WTC11 (cell line): ENCODE results near the gene SLC5A10. TPM values are rescaled to one million over a fixed set of nuclear protein-coding genes. Genes with fewer than 3 reads are reported as not detected.

ENCODE experiments used
- ATAC-seq: fragments of 200-7000 bp; cut with Tn5 transposase; 2 replicates; pipeline ENCODE4 v1.10.0; 2021; ENCODE audit warnings: mild to moderate bottlenecking, moderate library complexity
- CTCF ChIA-PET: fragments of 300-600 bp; sonication (Branson Sonifier 250); formaldehyde crosslinking; loops from one replicate; lab custom pipeline; 2021; ENCODE audit warnings: antibody characterized with exemption; lab: Charles Lee
- POLR2A ChIA-PET: fragments of 350-600 bp; sonication (Branson Sonifier 250); formaldehyde crosslinking; loops from one replicate; lab custom pipeline; 2021; ENCODE audit warnings: antibody characterized with exemption; lab: Charles Lee
- DNase-seq: peaks from one replicate; pipeline ENCODE4 v3.0.0; 2021; ENCODE audit warnings: low spot score
- H3K27ac Mint-ChIP-seq: 2 replicates; pipeline ENCODE4 v1.8.0; 2021; ENCODE audit warnings: mixed read lengths
- H3K27me3 Mint-ChIP-seq: 2 replicates; pipeline ENCODE4 v1.8.0; 2021; ENCODE audit warnings: low read depth, mild to moderate bottlenecking, moderate library complexity, mixed read lengths
- H3K36me3 Mint-ChIP-seq: 2 replicates; pipeline ENCODE4 v1.8.0; 2021; ENCODE audit warnings: mixed read lengths
- H3K4me1 Mint-ChIP-seq: 2 replicates; pipeline ENCODE4 v1.8.0; 2022; ENCODE audit warnings: mixed read lengths
- H3K4me3 Mint-ChIP-seq: 2 replicates; pipeline ENCODE4 v1.8.0; 2021; ENCODE audit warnings: mild to moderate bottlenecking, moderate library complexity, mixed read lengths
- H3K9me3 Mint-ChIP-seq: 2 replicates; pipeline ENCODE4 v1.8.0; 2021; ENCODE audit warnings: mixed read lengths
- CREB1 ChIP-seq: sonication (generic); formaldehyde crosslinking; IDR thresholded peaks from 2 replicates; pipeline ENCODE4 v1.8.0; 2023; ENCODE audit warnings: mild to moderate bottlenecking, missing genetic modification reagents
- CTCF ChIP-seq: fragments of 200-600 bp; IDR thresholded peaks from 2 replicates; pipeline ENCODE4 v1.8.0; 2022; ENCODE audit warnings: antibody characterized with exemption
- E2F5 ChIP-seq: sonication (generic); formaldehyde crosslinking; IDR thresholded peaks from 2 replicates; pipeline ENCODE4 v1.8.1; 2022; ENCODE audit warnings: mild to moderate bottlenecking, moderate library complexity, missing genetic modification reagents
- ETV6 ChIP-seq: sonication (generic); formaldehyde crosslinking; IDR thresholded peaks from 2 replicates; pipeline ENCODE4 v1.8.1; 2022; ENCODE audit warnings: mild to moderate bottlenecking, missing genetic modification reagents
- FOXP4 ChIP-seq: sonication (generic); formaldehyde crosslinking; IDR thresholded peaks from 2 replicates; pipeline ENCODE4 v1.8.0; 2022; ENCODE audit warnings: mild to moderate bottlenecking, missing genetic modification reagents
- GRHL2 ChIP-seq: fragments of 250-450 bp; sonication (Bioruptor Pico); IDR thresholded peaks from 2 replicates; pipeline ENCODE4 v1.8.0; 2022; ENCODE audit warnings: mild to moderate bottlenecking, moderate library complexity; ENCODE audit not compliant: insufficient replicate concordance, severe bottlenecking
- HMGA2 ChIP-seq: fragments of 250-450 bp; sonication (Bioruptor Pico); IDR thresholded peaks from 2 replicates; pipeline ENCODE4 v1.4.0; 2021; ENCODE audit warnings: mild to moderate bottlenecking, moderate library complexity
- IRF1 ChIP-seq: sonication (generic); formaldehyde crosslinking; IDR thresholded peaks from 2 replicates; pipeline ENCODE4 v1.8.0; 2023; ENCODE audit warnings: missing genetic modification reagents
- KAT7 ChIP-seq: sonication (generic); formaldehyde crosslinking; IDR thresholded peaks from 2 replicates; pipeline ENCODE4 v1.8.1; 2023; ENCODE audit warnings: missing genetic modification reagents, mild to moderate bottlenecking, borderline replicate concordance
- MAX ChIP-seq: sonication (generic); formaldehyde crosslinking; IDR thresholded peaks from 2 replicates; pipeline ENCODE4 v1.8.0; 2022; ENCODE audit warnings: mild to moderate bottlenecking, missing genetic modification reagents
- NFE2L1 ChIP-seq: sonication (generic); formaldehyde crosslinking; IDR thresholded peaks from 2 replicates; pipeline ENCODE4 v1.8.1; 2023; ENCODE audit warnings: missing genetic modification reagents
- NR1H2 ChIP-seq: sonication (generic); formaldehyde crosslinking; IDR thresholded peaks from 2 replicates; pipeline ENCODE4 v1.9.0; 2021; ENCODE audit warnings: mild to moderate bottlenecking, moderate library complexity, missing genetic modification reagents
- NR2C2 ChIP-seq: sonication (generic); formaldehyde crosslinking; IDR thresholded peaks from 2 replicates; pipeline ENCODE4 v1.8.0; 2022; ENCODE audit warnings: mild to moderate bottlenecking, missing genetic modification reagents
- SOX15 ChIP-seq: fragments of 250-450 bp; sonication (Bioruptor Pico); IDR thresholded peaks from 2 replicates; pipeline ENCODE4 v1.9.0; 2021; ENCODE audit warnings: mild to moderate bottlenecking
- SP1 ChIP-seq: sonication (generic); formaldehyde crosslinking; conservative IDR thresholded peaks from 2 replicates; pipeline ENCODE4 v1.8.1; 2022; ENCODE audit warnings: missing genetic modification reagents
- TEAD4 ChIP-seq: sonication (generic); formaldehyde crosslinking; IDR thresholded peaks from 2 replicates; pipeline ENCODE4 v1.8.0; 2022; ENCODE audit warnings: mild to moderate bottlenecking, missing genetic modification reagents
- ZNF138 ChIP-seq: sonication (generic); formaldehyde crosslinking; conservative IDR thresholded peaks from 2 replicates; pipeline ENCODE4 v1.8.1; 2022; ENCODE audit warnings: mild to moderate bottlenecking, moderate library complexity, missing genetic modification reagents
- ZNF219 ChIP-seq: sonication (generic); formaldehyde crosslinking; IDR thresholded peaks from 2 replicates; pipeline ENCODE4 v1.8.0; 2023; ENCODE audit warnings: missing genetic modification reagents, mild to moderate bottlenecking, borderline replicate concordance
- ZNF263 ChIP-seq: sonication (generic); formaldehyde crosslinking; IDR thresholded peaks from 2 replicates; pipeline ENCODE4 v1.8.1; 2022; ENCODE audit warnings: low read depth, mild to moderate bottlenecking, moderate library complexity, missing genetic modification reagents
- ZNF425 ChIP-seq: fragments of 250-450 bp; sonication (Bioruptor Pico); conservative IDR thresholded peaks from 2 replicates; pipeline ENCODE4 v1.9.0; 2021; ENCODE audit warnings: mild to moderate bottlenecking
- total RNA-seq: library from RNA; stranded (reverse); gene quantifications from 3 replicates; pipeline ENCODE4 v1.2.3, GENCODE V29; 2021

SLC5A10 gene
- total RNA-seq, 1 experiment from 2014 or later = not detected

- no peaks in the 10 kb centered on the region for H3K27me3 Mint-ChIP-seq
- peaks cover 34% of the 10 kb centered on the region for H3K4me1 Mint-ChIP-seq
- CTCF ChIA-PET = interaction anchor here (1.7 kb wide), 1 partner anchor 11 kb away, joined by 8 read pairs; no protein-coding TSS in a partner anchor
- POLR2A ChIA-PET = no interaction called here
- no peak overlapping the region for H3K4me3 Mint-ChIP-seq
- H3K27ac Mint-ChIP-seq = no peak overlapping the region
- DNase-seq (no peak), ATAC-seq (no peak)
- no peaks in the 10 kb centered on the region for H3K9me3 Mint-ChIP-seq
- TF ChIP-seq NR2C2 = no peak
- TF ChIP-seq HMGA2 (CRISPR knock-in tag) = no peak
- no peak for TF ChIP-seq TEAD4 (CRISPR knock-in tag)
- TF ChIP-seq KAT7 (CRISPR knock-in tag) = no peak
- H3K36me3 Mint-ChIP-seq = peaks cover 18% of the 10 kb centered on the region
Observed at GRCh38 chr17:18971801-18972200, 19.8 kb downstream of the SLC5A10 start.

GRCh38 chr17:18974407-18975149 is 22.6 kb downstream of the SLC5A10 start:
- ChIA-PET POLR2A (no interaction called here), CTCF (interaction anchor here (1.5 kb wide), 1 partner anchor 13 kb away, joined by 4 read pairs; no protein-coding TSS in a partner anchor)
- no peak overlapping the region for H3K4me3 Mint-ChIP-seq
- no peak for DNase-seq
- peaks cover 32% of the 10 kb centered on the region for H3K36me3 Mint-ChIP-seq
- peaks cover 7% of the 10 kb centered on the region for H3K4me1 Mint-ChIP-seq
- no peaks in the 10 kb centered on the region for H3K9me3 Mint-ChIP-seq
- no peak for ATAC-seq
- no peaks in the 10 kb centered on the region for H3K27me3 Mint-ChIP-seq
- no peak overlapping the region for H3K27ac Mint-ChIP-seq
- no peak for TF ChIP-seq CREB1
- no peak for TF ChIP-seq E2F5 (CRISPR knock-in tag)
- TF ChIP-seq FOXP4 (CRISPR knock-in tag) = no peak
- no peak for TF ChIP-seq SP1 (CRISPR knock-in tag)
- no peak for TF ChIP-seq IRF1
- TF ChIP-seq ZNF425 (CRISPR knock-in tag) = no peak
- TF ChIP-seq ETV6 (CRISPR knock-in tag) = no peak
- TF ChIP-seq ZNF263 (CRISPR knock-in tag) = no peak
- TF ChIP-seq GRHL2 (CRISPR knock-in tag) = no peak
- no peak for TF ChIP-seq ZNF219 (CRISPR knock-in tag)

GRCh38 chr17:18975597-18975996 is 23.6 kb downstream of the SLC5A10 start:
- no peaks in the 10 kb centered on the region for H3K9me3 Mint-ChIP-seq
- no peak for ATAC-seq
- CTCF ChIA-PET = no interaction called here

More at GRCh38 chr17:18975597-18975996, 23.6 kb downstream of the SLC5A10 start:
- POLR2A ChIA-PET = interaction anchor here (0.6 kb wide), 1 partner anchor 21 kb away, joined by 3 read pairs; no protein-coding TSS in a partner anchor
- TF ChIP-seq MAX (CRISPR knock-in tag) (no peak), ZNF138 (CRISPR knock-in tag) (no peak), SP1 (CRISPR knock-in tag) (no peak), NR1H2 (CRISPR knock-in tag) (no peak), NFE2L1 (CRISPR knock-in tag) (no peak), CTCF (no peak), SOX15 (CRISPR knock-in tag) (no peak)
- H3K27ac Mint-ChIP-seq = no peak overlapping the region
- no peaks in the 10 kb centered on the region for H3K4me1 Mint-ChIP-seq
- DNase-seq = no peak
- H3K36me3 Mint-ChIP-seq = peaks cover 26% of the 10 kb centered on the region
- no peaks in the 10 kb centered on the region for H3K27me3 Mint-ChIP-seq
- H3K4me3 Mint-ChIP-seq = no peak overlapping the region
